Measurements from ENCODE around the gene EP400. TPM values are rescaled to one million over a fixed set of nuclear protein-coding genes. Genes with fewer than 3 reads are reported as not detected.

EP400 gene
- total RNA-seq, 4 donors from 2014 or later = 20.5 to 33.7 (median 23.4) TPM

GRCh38 chr12:131975228-131975627 is 25.5 kb downstream of the EP400 start:
- TF ChIP-seq CTCF (IDR thresholded peaks at IDR 0.05; ENCODE audit: low read depth) = no peak

GRCh38 chr12:131979606-131980005 is 29.9 kb downstream of the EP400 start:
- no peak for TF ChIP-seq CTCF (IDR thresholded peaks at IDR 0.05; ENCODE audit: low read depth)

GRCh38 chr12:131980263-131980662 is 30.5 kb downstream of the EP400 start:
- TF ChIP-seq CTCF (IDR thresholded peaks at IDR 0.05; ENCODE audit: low read depth) = no peak

- no peak for TF ChIP-seq CTCF (IDR thresholded peaks at IDR 0.05; ENCODE audit: low read depth)
Measured at GRCh38 chr12:131981388-131981787, 31.6 kb downstream of the EP400 start.

GRCh38 chr12:131982041-131982440 is 32.3 kb downstream of the EP400 start:
- TF ChIP-seq CTCF (IDR thresholded peaks at IDR 0.05; ENCODE audit: low read depth) = no peak

GRCh38 chr12:131983026-131983425 is 33.3 kb downstream of the EP400 start:
- TF ChIP-seq CTCF (IDR thresholded peaks at IDR 0.05; ENCODE audit: low read depth) = no peak

GRCh38 chr12:131983554-131983953 is 33.8 kb downstream of the EP400 start:
- no peak for TF ChIP-seq CTCF (IDR thresholded peaks at IDR 0.05; ENCODE audit: low read depth)
